Measurements from ENCODE around the gene CIDEC. TPM values are rescaled to one million over a fixed set of nuclear protein-coding genes. Genes with fewer than 3 reads are reported as not detected.

CIDEC gene
- total and polyA plus RNA-seq, 8 donors: 0.16 to 11.5 (median 1.1) TPM; not detected in 1

DNA sequence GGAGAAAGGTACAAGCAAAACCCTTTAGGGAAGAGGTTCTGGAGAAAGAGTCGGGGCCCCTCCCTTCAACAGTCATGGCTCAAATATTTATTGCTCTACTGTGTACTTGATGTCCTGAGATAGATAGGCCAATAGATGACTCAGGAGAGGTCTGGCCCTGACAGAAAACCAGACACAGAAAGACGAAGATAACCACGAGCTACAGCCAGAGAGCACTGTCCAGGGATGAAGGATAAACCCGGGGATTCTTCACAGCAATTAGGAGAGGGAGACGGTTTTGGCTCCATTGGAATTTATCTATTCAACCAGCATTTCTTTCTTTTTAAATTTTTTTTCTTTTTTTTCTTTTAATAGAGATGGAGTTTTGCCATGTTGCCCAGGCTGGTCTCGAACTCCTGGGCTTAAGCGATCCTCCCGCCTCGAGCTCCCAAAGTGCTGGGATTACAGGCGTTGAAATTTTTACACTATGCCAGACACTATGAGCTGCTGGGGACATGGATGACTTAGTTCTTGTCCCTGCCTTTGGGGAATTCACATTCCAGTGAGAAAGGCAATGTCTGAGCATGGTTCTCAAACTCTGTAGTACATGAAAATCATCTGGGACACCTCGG, 4.6 kb upstream of the CIDEC start:
- TF ChIP-seq, protein P1, sequence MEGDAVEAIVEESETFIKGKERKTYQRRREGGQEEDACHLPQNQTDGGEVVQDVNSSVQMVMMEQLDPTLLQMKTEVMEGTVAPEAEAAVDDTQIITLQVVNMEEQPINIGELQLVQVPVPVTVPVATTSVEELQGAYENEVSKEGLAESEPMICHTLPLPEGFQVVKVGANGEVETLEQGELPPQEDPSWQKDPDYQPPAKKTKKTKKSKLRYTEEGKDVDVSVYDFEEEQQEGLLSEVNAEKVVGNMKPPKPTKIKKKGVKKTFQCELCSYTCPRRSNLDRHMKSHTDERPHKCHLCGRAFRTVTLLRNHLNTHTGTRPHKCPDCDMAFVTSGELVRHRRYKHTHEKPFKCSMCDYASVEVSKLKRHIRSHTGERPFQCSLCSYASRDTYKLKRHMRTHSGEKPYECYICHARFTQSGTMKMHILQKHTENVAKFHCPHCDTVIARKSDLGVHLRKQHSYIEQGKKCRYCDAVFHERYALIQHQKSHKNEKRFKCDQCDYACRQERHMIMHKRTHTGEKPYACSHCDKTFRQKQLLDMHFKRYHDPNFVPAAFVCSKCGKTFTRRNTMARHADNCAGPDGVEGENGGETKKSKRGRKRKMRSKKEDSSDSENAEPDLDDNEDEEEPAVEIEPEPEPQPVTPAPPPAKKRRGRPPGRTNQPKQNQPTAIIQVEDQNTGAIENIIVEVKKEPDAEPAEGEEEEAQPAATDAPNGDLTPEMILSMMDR (IDR thresholded peaks at IDR 0.05): no peak
- Histone ChIP-seq H3K27ac (no peak overlapping the region), H3K36me3 (no peaks in the 10 kb centered on the region), H3K4me1 (peaks cover 0 to under 1% (median 0%) of the 10 kb centered on the region in 3 donors), H3K4me3 (no peak overlapping the region), H3K9me3 (no peaks in the 10 kb centered on the region), H3K27me3 (no peaks in the 10 kb centered on the region)
- 70 to 80% methylated on average over 11 of the region's 11 CpGs for WGBS, 2 donors
- intact Hi-C loops (cut with DNase I): no loop called here
- FAIRE-seq (no peak), DNase-seq (no peak), ATAC-seq (peak in 3 of 4 donors; percentile 48 to 60 (median 59))

GRCh38 chr3:9883706-9884554, 3.9 kb upstream of the CIDEC start:
- Histone ChIP-seq H3K36me3 (no peaks in the 10 kb centered on the region), H3K4me1 (no peaks in the 10 kb centered on the region), H3K27me3 (no peaks in the 10 kb centered on the region), H3K27ac (no peak overlapping the region), H3K4me3 (no peak overlapping the region), H3K9me3 (no peaks in the 10 kb centered on the region)
- TF ChIP-seq, protein P1 (IDR thresholded peaks at IDR 0.05): no peak
- ATAC-seq: no peak
- no peak for FAIRE-seq
- 81 to 83% methylated on average over 7 of the region's 7 CpGs for WGBS, 2 donors
- DNase-seq: no peak
- intact Hi-C loops (cut with DNase I): no loop called here

GRCh38 chr3:9881441-9881840, 1.4 kb upstream of the CIDEC start:
- WGBS, 2 donors: 89 to 100% methylated on average over 1 of the region's 1 CpG

GRCh38 chr3:9878700-9879099, 1.4 kb downstream of the CIDEC start:
- peak in 2 of 4 donors; percentile 51 to 60 for ATAC-seq

More at GRCh38 chr3:9881441-9881840, 1.4 kb upstream of the CIDEC start:
- ATAC-seq (no peak), FAIRE-seq (no peak), DNase-seq (no peak)
- Histone ChIP-seq H3K27me3 (no peaks in the 10 kb centered on the region), H3K36me3 (no peaks in the 10 kb centered on the region), H3K9me3 (no peaks in the 10 kb centered on the region), H3K4me3 (no peak overlapping the region), H3K4me1 (no peaks in the 10 kb centered on the region), H3K27ac (no peak overlapping the region)
- TF ChIP-seq, protein P1 (IDR thresholded peaks at IDR 0.05): no peak
- intact Hi-C loops (cut with DNase I): no loop called here

More at GRCh38 chr3:9878700-9879099, 1.4 kb downstream of the CIDEC start:
- FAIRE-seq: no peak
- H3K27me3 ChIP-seq: no peaks in the 10 kb centered on the region
- H3K36me3 ChIP-seq: no peaks in the 10 kb centered on the region
- no peaks in the 10 kb centered on the region for H3K9me3 ChIP-seq
- TF ChIP-seq, protein P1 (IDR thresholded peaks at IDR 0.05): no peak
- intact Hi-C loops (cut with DNase I): no loop called here
- H3K27ac ChIP-seq: no peak overlapping the region
- no peaks in the 10 kb centered on the region for H3K4me1 ChIP-seq
- no peak for DNase-seq
- WGBS, 2 donors: 64 to 70% methylated on average over 5 of the region's 5 CpGs
- no peak overlapping the region for H3K4me3 ChIP-seq

All from pancreas (tissue), 10 donors.